OCI-LY1 (cell line): Measurements from ENCODE around the gene MTMR1.

Experiments used
- EZH2 ChIP-seq: fragments of 200-600 bp; sonication (generic), shearing (Covaris generic); IDR thresholded peaks from 2 replicates; pipeline ENCODE4 v1.8.0; 2017; ENCODE audit warnings: borderline replicate concordance, mixed run types, mild to moderate bottlenecking, antibody characterized with exemption, low read length, moderate library complexity, mixed read lengths
- TF ChIP-seq, protein P1 (sequence below): fragments of 200-600 bp; sonication (generic), shearing (Covaris generic); IDR thresholded peaks from 2 replicates; pipeline ENCODE4 v1.5.1; 2017; ENCODE audit warnings: mild to moderate bottlenecking, antibody characterized with exemption, low read length, moderate library complexity, mixed read lengths

GRCh38 chrX:150701377-150701776, 8.2 kb downstream of the MTMR1 start:
- TF ChIP-seq, protein P1, sequence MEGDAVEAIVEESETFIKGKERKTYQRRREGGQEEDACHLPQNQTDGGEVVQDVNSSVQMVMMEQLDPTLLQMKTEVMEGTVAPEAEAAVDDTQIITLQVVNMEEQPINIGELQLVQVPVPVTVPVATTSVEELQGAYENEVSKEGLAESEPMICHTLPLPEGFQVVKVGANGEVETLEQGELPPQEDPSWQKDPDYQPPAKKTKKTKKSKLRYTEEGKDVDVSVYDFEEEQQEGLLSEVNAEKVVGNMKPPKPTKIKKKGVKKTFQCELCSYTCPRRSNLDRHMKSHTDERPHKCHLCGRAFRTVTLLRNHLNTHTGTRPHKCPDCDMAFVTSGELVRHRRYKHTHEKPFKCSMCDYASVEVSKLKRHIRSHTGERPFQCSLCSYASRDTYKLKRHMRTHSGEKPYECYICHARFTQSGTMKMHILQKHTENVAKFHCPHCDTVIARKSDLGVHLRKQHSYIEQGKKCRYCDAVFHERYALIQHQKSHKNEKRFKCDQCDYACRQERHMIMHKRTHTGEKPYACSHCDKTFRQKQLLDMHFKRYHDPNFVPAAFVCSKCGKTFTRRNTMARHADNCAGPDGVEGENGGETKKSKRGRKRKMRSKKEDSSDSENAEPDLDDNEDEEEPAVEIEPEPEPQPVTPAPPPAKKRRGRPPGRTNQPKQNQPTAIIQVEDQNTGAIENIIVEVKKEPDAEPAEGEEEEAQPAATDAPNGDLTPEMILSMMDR = no peak
- no peak for TF ChIP-seq EZH2
